Ectodermal cell (in vitro differentiated cells): ENCODE results near the gene FAT2.

Source experiments
- H3K27ac ChIP-seq: 2 replicates; pipeline ENCODE4 v1.7.0; 2013; ENCODE audit warnings: mild to moderate bottlenecking, low read depth, low read length; ENCODE audit not compliant: insufficient read depth, poor library complexity, severe bottlenecking
- H3K27me3 ChIP-seq: 2 replicates; pipeline ENCODE4 v1.7.0; 2013; ENCODE audit warnings: mild to moderate bottlenecking, low read length; ENCODE audit not compliant: insufficient read depth, control insufficient read depth, poor library complexity, severe bottlenecking
- H3K36me3 ChIP-seq: one replicate; pipeline ENCODE4 v1.7.0; 2013; ENCODE audit warnings: low read length; ENCODE audit not compliant: control insufficient read depth, insufficient read depth
- H3K4me1 ChIP-seq: one replicate; pipeline ENCODE4 v1.7.0; 2013; ENCODE audit warnings: low read length; ENCODE audit not compliant: control insufficient read depth, insufficient read depth
- H3K4me3 ChIP-seq: 2 replicates; pipeline ENCODE4 v1.7.0; 2013; ENCODE audit warnings: low read depth, low read length, control low read depth; ENCODE audit not compliant: insufficient read depth
- H3K9me3 ChIP-seq: 2 replicates; pipeline ENCODE4 v1.7.0; 2013; ENCODE audit warnings: mild to moderate bottlenecking, low read length, moderate library complexity; ENCODE audit not compliant: control insufficient read depth
- WGBS, 2 experiments: methylation state at CpG; one replicate each; pipeline ENCODE4 v1.1.7; 2013; ENCODE audit warnings: missing lambda C conversion rate in 2 of 2; 5-methylcytosine and 5-hydroxymethylcytosine counted together

Gene FAT2

DNA sequence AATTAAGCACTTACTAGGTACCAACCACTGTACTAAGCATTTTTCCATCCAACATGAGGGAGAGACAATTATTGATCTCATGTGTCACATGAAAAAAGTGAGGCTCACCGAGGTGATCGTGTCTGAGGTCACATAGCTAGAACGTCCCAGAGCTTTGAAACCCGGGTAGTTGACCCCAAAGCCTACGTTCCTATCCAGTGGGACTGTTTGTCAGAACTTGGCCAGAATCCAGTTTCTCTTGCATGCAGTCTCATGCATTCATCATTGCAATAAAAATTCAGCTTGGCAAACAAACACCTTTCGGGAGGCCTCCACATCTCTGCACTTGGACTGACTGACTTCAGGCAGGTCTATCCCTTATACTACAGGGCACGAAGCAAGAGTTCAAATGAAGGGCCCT lies 23.4 kb upstream of the FAT2 start:
- 93% methylated on average over 7 of the region's 7 CpGs for WGBS, 2 experiments
- Histone ChIP-seq H3K4me1 (peaks cover 7% of the 10 kb centered on the region), H3K27me3 (no peaks in the 10 kb centered on the region), H3K9me3 (no peaks in the 10 kb centered on the region), H3K4me3 (no peak overlapping the region), H3K27ac (no peak overlapping the region), H3K36me3 (no peaks in the 10 kb centered on the region)

DNA sequence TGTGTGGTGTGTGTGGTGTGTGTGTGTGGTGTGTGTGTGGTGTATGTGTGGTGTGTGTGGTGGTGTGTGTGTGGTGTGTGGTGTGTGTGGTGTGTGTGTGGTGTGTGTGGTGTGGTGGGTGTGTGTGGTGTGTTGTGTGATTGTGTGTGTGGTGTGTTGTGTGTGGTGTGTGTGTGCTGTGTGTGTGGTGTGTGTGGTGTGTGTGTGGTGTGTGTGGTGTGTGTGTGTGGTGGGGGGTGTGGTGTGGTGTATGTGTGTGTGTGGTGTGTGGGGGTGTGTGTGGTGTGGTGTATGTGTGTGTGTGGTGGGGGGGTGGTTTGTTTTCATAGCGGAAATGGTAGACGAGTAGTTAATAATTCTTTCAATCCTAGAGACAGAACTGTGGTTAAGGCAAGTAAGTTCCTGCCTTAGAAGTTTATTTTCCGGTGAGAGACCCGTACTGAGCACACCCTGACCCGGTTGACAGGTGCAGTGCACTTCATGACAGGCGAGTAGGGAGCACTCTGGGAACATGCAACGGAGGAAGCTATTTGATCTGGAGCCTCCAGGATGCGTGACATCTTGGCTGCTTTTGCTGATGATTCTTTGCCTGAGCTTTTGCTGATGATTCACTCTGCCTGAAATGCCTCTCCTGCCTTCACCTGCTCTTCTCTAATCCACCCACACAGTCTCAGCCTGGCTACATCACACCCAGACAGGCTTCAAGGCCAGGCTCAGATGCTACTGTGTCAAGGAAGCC lies 21.7 kb upstream of the FAT2 start:
- no peaks in the 10 kb centered on the region for H3K4me1 ChIP-seq
- no peaks in the 10 kb centered on the region for H3K9me3 ChIP-seq
- H3K27me3 ChIP-seq, result no peaks in the 10 kb centered on the region
- H3K27ac ChIP-seq, result no peak overlapping the region
- no peak overlapping the region for H3K4me3 ChIP-seq
- no peaks in the 10 kb centered on the region for H3K36me3 ChIP-seq
- 93 to 94% methylated on average over 8 of the region's 8 CpGs for WGBS, 2 experiments

DNA sequence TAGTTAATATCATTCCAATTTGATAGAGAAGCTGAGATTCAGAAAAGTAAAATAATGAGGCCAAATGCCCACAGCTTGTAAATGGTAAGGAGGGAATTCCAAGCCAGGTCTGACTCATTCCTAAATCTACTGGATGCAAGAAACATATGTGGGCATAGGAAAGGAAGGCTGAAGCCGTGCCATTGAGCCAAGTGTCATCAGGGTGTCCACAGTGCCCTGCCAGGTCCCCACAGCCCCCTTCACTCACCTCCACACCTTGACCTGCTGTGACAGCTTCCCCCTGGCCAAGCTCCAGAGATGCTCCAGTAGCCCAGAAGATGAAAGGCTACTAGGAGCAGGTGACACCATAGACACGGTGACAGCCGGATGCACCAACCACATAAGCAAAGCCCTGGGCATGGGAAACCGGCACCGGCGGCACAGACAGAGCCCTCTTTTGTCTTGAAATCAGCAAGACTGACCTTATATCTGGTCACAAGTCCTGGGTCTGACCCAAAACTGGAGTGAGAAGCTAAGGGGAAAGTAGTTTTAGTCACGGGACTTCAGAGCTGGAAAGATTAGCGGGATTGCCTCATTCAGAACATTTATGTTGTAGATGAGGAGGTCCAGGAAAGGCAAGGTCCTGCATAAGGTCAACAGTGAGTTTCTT lies 20.1 kb upstream of the FAT2 start:
- Histone ChIP-seq H3K4me3 (no peak overlapping the region), H3K27ac (no peak overlapping the region), H3K36me3 (no peaks in the 10 kb centered on the region), H3K9me3 (no peaks in the 10 kb centered on the region), H3K27me3 (no peaks in the 10 kb centered on the region), H3K4me1 (no peaks in the 10 kb centered on the region)
- 96 to 97% methylated on average over 8 of the region's 8 CpGs for WGBS, 2 experiments

DNA sequence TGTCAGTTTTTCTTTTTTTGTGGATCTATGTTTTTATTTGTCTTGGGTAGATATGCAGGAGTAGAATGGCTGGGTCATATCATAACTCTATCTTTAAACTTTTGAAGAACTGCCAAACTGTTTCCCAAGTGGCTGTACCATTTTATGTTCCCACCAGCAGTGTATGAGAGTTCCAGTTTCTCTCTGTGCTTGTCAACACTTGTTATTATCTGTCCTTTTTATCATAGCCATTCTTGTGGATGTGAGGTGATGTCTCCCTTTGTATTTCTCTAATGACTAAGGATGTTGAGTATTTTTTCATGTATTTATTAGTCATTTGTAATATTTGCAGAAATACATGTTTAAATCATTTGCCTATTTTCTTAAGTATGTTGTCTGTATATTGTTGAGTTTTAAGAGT lies 17.4 kb upstream of the FAT2 start:
- H3K9me3 ChIP-seq, result no peaks in the 10 kb centered on the region
- H3K36me3 ChIP-seq, result no peaks in the 10 kb centered on the region
- H3K4me1 ChIP-seq, result peaks cover 3% of the 10 kb centered on the region
- H3K27ac ChIP-seq, result no peak overlapping the region
- H3K4me3 ChIP-seq, result no peak overlapping the region
- no peaks in the 10 kb centered on the region for H3K27me3 ChIP-seq

DNA sequence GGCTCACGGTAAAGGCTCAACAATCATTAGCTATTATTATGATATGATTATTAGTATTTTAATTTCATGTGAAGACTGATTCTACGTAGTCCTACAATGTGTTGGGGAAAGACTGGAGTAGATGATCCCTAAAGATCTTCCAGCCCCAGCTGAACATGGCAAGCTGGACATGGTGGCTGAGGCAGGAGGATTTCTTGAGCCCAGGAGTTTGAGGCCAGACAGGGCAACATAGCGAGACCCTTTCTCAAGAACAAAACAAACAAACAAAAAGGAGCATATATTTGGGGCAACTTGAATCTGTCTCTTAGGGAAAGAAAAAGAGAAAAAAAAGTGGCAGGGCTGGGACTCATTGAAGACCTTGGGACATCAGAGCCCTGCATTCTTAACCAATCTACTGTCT lies 16.2 kb upstream of the FAT2 start:
- no peaks in the 10 kb centered on the region for H3K9me3 ChIP-seq
- 92 to 98% methylated on average over 2 to 3 of the region's 3 CpGs for WGBS, 2 experiments
- no peaks in the 10 kb centered on the region for H3K36me3 ChIP-seq
- no peak overlapping the region for H3K4me3 ChIP-seq
- H3K27me3 ChIP-seq, result no peaks in the 10 kb centered on the region
- no peak overlapping the region for H3K27ac ChIP-seq
- H3K4me1 ChIP-seq, result peaks cover 3% of the 10 kb centered on the region

DNA sequence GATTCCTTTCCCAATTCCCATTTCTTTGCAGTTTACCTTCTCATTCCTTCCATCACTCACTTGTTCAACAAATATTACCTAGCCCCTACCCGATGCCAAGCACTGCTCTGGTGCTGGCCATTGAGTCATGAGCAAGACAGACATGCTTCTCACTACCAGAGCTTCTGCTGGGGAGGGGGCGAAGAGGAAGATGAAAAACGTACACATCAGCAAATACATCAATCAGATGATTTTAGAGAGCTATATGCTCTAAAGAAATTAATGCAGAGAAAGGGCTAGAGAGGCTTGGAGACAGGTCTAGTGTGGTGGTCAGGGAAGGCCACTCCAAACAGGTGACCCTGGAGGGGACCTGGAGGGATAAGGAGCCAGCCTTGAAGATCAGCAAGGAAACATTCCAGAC lies 14.4 kb upstream of the FAT2 start:
- H3K9me3 ChIP-seq, result no peaks in the 10 kb centered on the region
- WGBS, 2 experiments, result 84 to 92% methylated on average over 2 to 3 of the region's 3 CpGs
- no peaks in the 10 kb centered on the region for H3K27me3 ChIP-seq
- peaks cover 3% of the 10 kb centered on the region for H3K4me1 ChIP-seq
- H3K36me3 ChIP-seq, result no peaks in the 10 kb centered on the region
- H3K4me3 ChIP-seq, result no peak overlapping the region
- H3K27ac ChIP-seq, result no peak overlapping the region

DNA sequence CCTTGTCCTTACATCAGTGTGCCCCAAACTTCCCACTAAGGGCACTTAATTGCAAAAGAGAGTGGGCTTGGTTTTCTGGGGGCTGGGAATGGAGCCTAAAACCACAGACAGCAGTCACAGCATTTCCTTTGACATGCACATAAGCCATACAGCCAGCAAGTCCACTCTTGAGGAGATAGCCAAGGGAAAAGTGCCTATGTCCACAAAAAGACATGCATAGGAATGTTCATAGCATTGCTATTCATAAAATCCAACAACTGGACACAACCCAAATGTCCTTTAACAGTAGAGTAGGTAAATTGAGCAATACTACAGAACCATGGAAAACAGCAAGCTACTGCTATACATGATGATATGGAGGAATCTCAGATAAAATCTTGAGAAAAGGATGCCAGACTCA lies 11.7 kb upstream of the FAT2 start:
- H3K27ac ChIP-seq, result no peak overlapping the region
- H3K9me3 ChIP-seq, result no peaks in the 10 kb centered on the region
- peaks cover 10% of the 10 kb centered on the region for H3K4me1 ChIP-seq
- no peaks in the 10 kb centered on the region for H3K36me3 ChIP-seq
- H3K4me3 ChIP-seq, result no peak overlapping the region
- no peaks in the 10 kb centered on the region for H3K27me3 ChIP-seq

DNA sequence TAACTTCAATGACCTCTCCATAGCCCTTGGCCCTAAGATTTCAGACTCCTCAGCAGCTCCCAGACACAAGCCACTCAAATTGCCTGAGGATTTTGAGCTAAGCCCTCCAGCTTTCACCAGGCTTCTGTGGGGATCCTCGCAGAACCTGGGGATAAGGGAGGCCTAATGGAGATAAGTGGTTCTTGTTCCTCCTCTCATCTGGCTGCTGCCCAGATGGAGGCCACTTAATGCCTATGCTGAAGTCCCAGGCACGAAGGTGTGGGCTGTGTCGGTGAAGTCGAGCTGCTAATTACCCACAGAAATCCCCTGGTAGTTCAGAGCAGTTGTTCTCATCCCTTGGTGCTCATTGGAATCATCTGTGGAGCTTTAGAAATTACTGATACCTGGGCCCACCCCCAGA lies 10.3 kb upstream of the FAT2 start:
- Histone ChIP-seq H3K27ac (no peak overlapping the region), H3K4me1 (peaks cover 24% of the 10 kb centered on the region), H3K4me3 (no peak overlapping the region), H3K36me3 (no peaks in the 10 kb centered on the region), H3K9me3 (no peaks in the 10 kb centered on the region), H3K27me3 (no peaks in the 10 kb centered on the region)
- WGBS, 2 experiments, result 85 to 90% methylated on average over 4 of the region's 4 CpGs

DNA sequence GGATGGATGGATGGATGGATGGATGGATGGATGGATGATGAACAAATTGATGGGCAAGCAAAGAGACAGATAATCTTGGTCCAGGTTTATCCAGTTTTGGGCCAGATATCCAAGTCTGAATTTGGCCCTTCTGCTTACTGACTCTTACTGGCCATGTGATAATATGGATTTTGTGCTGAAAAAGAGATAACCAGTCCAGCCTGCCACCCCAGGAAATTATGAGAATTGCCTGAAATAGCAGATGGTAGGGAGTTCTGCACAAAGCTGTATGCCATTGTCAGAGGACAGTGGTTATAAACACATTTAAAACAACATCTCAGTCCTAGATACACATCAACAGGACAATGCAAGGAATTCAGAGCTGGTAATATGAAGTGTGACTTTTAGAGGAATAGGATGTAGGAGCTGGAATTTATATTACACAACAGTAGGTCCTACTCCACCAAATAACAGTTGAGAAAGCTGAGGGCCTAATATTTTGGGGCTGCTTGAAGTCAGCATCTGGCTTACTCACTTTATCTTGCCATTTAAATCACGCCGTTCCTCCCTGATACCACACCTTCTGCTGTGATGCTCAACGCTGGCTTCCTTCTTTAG lies 9.0 kb upstream of the FAT2 start:
- Histone ChIP-seq H3K36me3 (no peaks in the 10 kb centered on the region), H3K27me3 (no peaks in the 10 kb centered on the region), H3K27ac (no peak overlapping the region), H3K4me1 (peaks cover 24% of the 10 kb centered on the region), H3K4me3 (no peak overlapping the region), H3K9me3 (no peaks in the 10 kb centered on the region)
- WGBS, 2 experiments, result 93 to 98% methylated on average over 3 of the region's 3 CpGs

DNA sequence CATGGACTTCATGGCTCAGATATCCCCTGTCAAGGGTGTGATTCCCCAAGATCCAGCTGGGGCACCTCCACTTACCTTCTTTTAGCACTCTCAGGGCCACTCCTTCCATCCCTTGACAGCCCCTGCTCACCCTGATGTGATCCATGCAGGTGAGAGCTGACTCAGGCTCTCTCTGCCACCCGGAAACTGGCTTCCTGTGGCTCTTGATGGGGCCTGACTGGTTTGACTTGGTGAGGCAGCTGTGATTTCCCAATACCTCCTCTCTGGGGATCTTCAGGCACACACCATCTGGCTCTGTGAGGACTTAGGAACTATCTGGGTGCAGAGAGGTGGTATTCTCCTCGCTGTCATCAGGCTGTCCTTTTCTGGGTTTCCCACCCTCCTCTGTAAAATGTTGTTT lies 7.9 kb upstream of the FAT2 start:
- H3K4me3 ChIP-seq, result no peak overlapping the region
- 67 to 69% methylated on average over 2 of the region's 2 CpGs for WGBS, 2 experiments
- no peak overlapping the region for H3K27ac ChIP-seq
- H3K36me3 ChIP-seq, result no peaks in the 10 kb centered on the region
- H3K27me3 ChIP-seq, result no peaks in the 10 kb centered on the region
- peaks cover 21% of the 10 kb centered on the region for H3K4me1 ChIP-seq
- H3K9me3 ChIP-seq, result no peaks in the 10 kb centered on the region
